Astrocyte of the spinal cord (primary cell): Measurements from ENCODE around the gene PLEKHG4B.
A peak's percentile ranks its signal among the peaks of the same experiment; 100 is the strongest.

ENCODE experiments used
- DNase-seq: peaks from one replicate; pipeline ENCODE4 v3.0.0; 2011; ENCODE audit warnings: low read depth, low spot score
- H3K4me3 ChIP-seq: 2 replicates; pipeline ENCODE4 v1.5.1; 2011; ENCODE audit warnings: low read depth, mild to moderate bottlenecking, low read length, moderate library complexity
- CTCF ChIP-seq: IDR thresholded peaks from 2 replicates; pipeline ENCODE4 v1.5.1; 2012; ENCODE audit warnings: low read depth, mild to moderate bottlenecking, low read length, inconsistent platforms
- in situ Hi-C: cut with HindIII; loops from 2 replicates; pipeline ENCODE4 v1.10.0; 2017; ENCODE audit warnings: low sequenced_read_pairs

The PLEKHG4B gene

GRCh38 chr5:92401-93220, 643 bp downstream of the PLEKHG4B start:
- TF ChIP-seq CTCF = no peak
- peak overlapping the region; percentile 21 for H3K4me3 ChIP-seq
- in situ Hi-C loops = no loop called here
- DNase-seq = no peak

- no peak for TF ChIP-seq CTCF
- in situ Hi-C loops = no loop called here
- DNase-seq = no peak
- H3K4me3 ChIP-seq = no peak overlapping the region
Measured at GRCh38 chr5:93221-93980, 1.4 kb downstream of the PLEKHG4B start.

GRCh38 chr5:94113-94892, 2.3 kb downstream of the PLEKHG4B start:
- H3K4me3 ChIP-seq = no peak overlapping the region
- TF ChIP-seq CTCF = no peak
- DNase-seq = no peak
- in situ Hi-C loops = no loop called here

GRCh38 chr5:95241-95980, 3.4 kb downstream of the PLEKHG4B start:
- H3K4me3 ChIP-seq = no peak overlapping the region
- DNase-seq = no peak
- in situ Hi-C loops = no loop called here
- no peak for TF ChIP-seq CTCF

GRCh38 chr5:96976-97660, 5.2 kb downstream of the PLEKHG4B start:
- in situ Hi-C loops = no loop called here
- H3K4me3 ChIP-seq = no peak overlapping the region
- TF ChIP-seq CTCF = no peak
- no peak for DNase-seq
